Fibroblast of lung (primary cell): Measurements from ENCODE around the gene CACNA1H.

ENCODE experiments used
- EZH2 ChIP-seq: IDR thresholded peaks from 2 replicates; pipeline ENCODE4 v1.5.1; 2012; ENCODE audit warnings: low read length, control low read depth, mild to moderate bottlenecking; ENCODE audit errors: missing control alignments
- TF ChIP-seq, protein P1 (sequence below), 2 donors: IDR thresholded peaks in 1 of 2; conservative IDR thresholded peaks in 1 of 2; 1 replicate in 1 of 2; 2 replicates in 1 of 2; pipeline ENCODE4 v1.5.1; 2011 to 2012; ENCODE audit warnings: low read length in 2 of 2, control low read depth in 1 of 2, inconsistent platforms in 1 of 2, low read depth in 1 of 2, mild to moderate bottlenecking in 1 of 2

DNA sequence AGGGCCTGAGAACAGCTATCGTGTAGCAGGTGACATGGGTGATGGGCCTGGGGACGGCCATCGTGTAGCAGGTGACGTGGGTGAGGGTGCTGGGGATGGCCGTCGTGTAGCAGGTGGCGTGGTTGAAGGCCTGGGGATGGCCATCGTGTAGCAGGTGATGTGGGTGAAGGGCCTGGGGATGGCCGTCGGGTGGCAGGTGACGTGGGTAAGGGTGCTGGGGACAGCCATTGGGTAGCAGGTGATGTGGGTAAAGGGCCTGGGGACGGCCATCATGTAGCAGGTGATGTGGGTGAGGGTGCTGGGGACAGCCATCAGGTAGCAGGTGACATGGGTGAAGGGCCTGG, 118.4 kb downstream of the CACNA1H start:
- TF ChIP-seq, protein P1, sequence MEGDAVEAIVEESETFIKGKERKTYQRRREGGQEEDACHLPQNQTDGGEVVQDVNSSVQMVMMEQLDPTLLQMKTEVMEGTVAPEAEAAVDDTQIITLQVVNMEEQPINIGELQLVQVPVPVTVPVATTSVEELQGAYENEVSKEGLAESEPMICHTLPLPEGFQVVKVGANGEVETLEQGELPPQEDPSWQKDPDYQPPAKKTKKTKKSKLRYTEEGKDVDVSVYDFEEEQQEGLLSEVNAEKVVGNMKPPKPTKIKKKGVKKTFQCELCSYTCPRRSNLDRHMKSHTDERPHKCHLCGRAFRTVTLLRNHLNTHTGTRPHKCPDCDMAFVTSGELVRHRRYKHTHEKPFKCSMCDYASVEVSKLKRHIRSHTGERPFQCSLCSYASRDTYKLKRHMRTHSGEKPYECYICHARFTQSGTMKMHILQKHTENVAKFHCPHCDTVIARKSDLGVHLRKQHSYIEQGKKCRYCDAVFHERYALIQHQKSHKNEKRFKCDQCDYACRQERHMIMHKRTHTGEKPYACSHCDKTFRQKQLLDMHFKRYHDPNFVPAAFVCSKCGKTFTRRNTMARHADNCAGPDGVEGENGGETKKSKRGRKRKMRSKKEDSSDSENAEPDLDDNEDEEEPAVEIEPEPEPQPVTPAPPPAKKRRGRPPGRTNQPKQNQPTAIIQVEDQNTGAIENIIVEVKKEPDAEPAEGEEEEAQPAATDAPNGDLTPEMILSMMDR (conservative IDR thresholded peaks at IDR 0.05 in 1 of 2, IDR thresholded peaks at IDR 0.05 in 1 of 2; ENCODE audit: low read depth in 1 of 2, low read length in 2 of 2) = no peak
- no peak for TF ChIP-seq EZH2
